SK-N-SH (cell line): ENCODE measurements around the gene CHMP1B. TPM values are rescaled to one million over a fixed set of nuclear protein-coding genes. Genes with fewer than 3 reads are reported as not detected.

ENCODE experiments used
- CTCF ChIP-seq: fragments of 200-600 bp; sonication (generic); IDR thresholded peaks from 2 replicates; pipeline ENCODE4 v1.6.1; 2017; ENCODE audit warnings: antibody characterized with exemption, mild to moderate bottlenecking, moderate library complexity
- GABPA ChIP-seq: IDR thresholded peaks from 2 replicates; pipeline ENCODE4 v1.4.0; 2012; ENCODE audit warnings: low read depth, mild to moderate bottlenecking
- JUND ChIP-seq: IDR thresholded peaks from 2 replicates; pipeline ENCODE4 v1.4.0; 2012
- MEF2A ChIP-seq: IDR thresholded peaks from 2 replicates; pipeline ENCODE4 v1.4.0; 2012; ENCODE audit warnings: low read depth, borderline replicate concordance
- NRF1 ChIP-seq: IDR thresholded peaks from 2 replicates; pipeline ENCODE4 v1.6.1; 2012; ENCODE audit warnings: low read depth, mild to moderate bottlenecking, low read length
- REST ChIP-seq: IDR thresholded peaks from 2 replicates; pipeline ENCODE4 v1.6.1; 2012; ENCODE audit warnings: mild to moderate bottlenecking, low read depth, low read length, moderate library complexity
- RFX5 ChIP-seq: IDR thresholded peaks from 2 replicates; pipeline ENCODE4 v1.6.1; 2012; ENCODE audit warnings: mild to moderate bottlenecking, improper control_type of control experiment, low read length
- RXRA ChIP-seq: IDR thresholded peaks from 2 replicates; pipeline ENCODE4 v1.4.0; 2012; ENCODE audit warnings: low read depth, mild to moderate bottlenecking, borderline replicate concordance
- TAF1 ChIP-seq: IDR thresholded peaks from 2 replicates; pipeline ENCODE4 v1.6.1; 2012; ENCODE audit warnings: low read depth, mild to moderate bottlenecking, low read length, moderate library complexity, borderline replicate concordance
- TCF12 ChIP-seq: IDR thresholded peaks from 2 replicates; pipeline ENCODE4 v1.4.0; 2012
- USF1 ChIP-seq: IDR thresholded peaks from 2 replicates; pipeline ENCODE4 v1.4.0; 2012; ENCODE audit warnings: low read depth, borderline replicate concordance
- USF2 ChIP-seq: fragments of 150-350 bp; IDR thresholded peaks from 2 replicates; pipeline ENCODE4 v1.6.1; 2017; ENCODE audit warnings: antibody characterized with exemption, low read length, low read depth, borderline replicate concordance
- YY1 ChIP-seq: IDR thresholded peaks from 2 replicates; pipeline ENCODE4 v1.4.0; 2012; ENCODE audit warnings: low read depth, mild to moderate bottlenecking
- polyA plus RNA-seq, 3 experiments: library from polyadenylated mRNA; depleted of rRNA; stranded (reverse); fragments of >200 nt; gene quantifications; 2 replicates each; pipeline ENCODE4 v1.2.3, GENCODE V29; 2012
- TF ChIP-seq, protein P1 (sequence below): IDR thresholded peaks from 2 replicates; pipeline ENCODE4 v1.4.0; 2012; ENCODE audit warnings: low read depth

Gene CHMP1B
- polyA plus RNA-seq, 1 of the 3 experiments (the other 2 are of a cell fraction), result 52.4 TPM

- TF ChIP-seq NRF1 (no peak), REST (no peak), YY1 (no peak), RFX5 (no peak), RXRA (no peak), GABPA (no peak), JUND (peak; percentile 37; the same call in 1 of the 2 replicates), USF1 (no peak), CTCF (peak; percentile 35), USF2 (no peak), MEF2A (no peak), TAF1 (no peak), TCF12 (peak; percentile 54)
- TF ChIP-seq, protein P1, sequence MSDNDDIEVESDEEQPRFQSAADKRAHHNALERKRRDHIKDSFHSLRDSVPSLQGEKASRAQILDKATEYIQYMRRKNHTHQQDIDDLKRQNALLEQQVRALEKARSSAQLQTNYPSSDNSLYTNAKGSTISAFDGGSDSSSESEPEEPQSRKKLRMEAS, result no peak
- TF ChIP-seq, all 33 proteins: peak for 4
Observed at GRCh38 chr18:11859903-11860407, 8.7 kb downstream of the CHMP1B start (continued).
